Measurements from ENCODE around the gene NRF1. TPM values are rescaled to one million over a fixed set of nuclear protein-coding genes. Genes with fewer than 3 reads are reported as not detected.

NRF1 gene
- total RNA-seq, 1 donor from 2014 or later = 6.6 TPM

DNA sequence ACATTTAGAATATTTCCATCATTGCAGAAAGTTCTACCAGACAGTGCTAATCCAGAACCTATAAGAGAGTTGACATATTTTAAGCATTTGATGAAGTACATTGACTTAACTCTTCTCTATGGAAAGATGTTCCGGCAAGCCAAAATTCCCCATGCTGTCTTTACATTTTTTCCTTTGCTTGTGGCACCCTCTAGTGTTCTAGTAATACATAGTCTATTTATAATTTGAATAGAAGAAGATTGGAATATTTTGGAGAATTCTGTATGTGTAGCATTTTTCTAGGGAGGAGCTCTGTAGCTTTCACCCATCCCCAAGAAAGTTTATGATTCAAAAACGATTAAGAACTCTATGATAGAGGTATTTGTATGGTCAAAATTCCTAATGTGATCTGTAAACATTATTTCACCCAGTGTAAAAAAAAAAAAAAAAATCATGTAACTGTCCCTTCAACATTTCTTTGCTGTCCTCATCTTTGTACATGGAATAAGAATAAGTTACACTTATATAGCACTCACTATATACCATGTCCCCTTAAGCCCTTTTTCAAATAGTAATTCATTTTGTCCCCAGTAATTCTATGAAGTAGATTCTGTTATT, 33.2 kb downstream of the NRF1 start:
- no peak overlapping the region for H3K4me3 ChIP-seq (ENCODE audit: low read depth, low read length)
- TF ChIP-seq, protein P1, sequence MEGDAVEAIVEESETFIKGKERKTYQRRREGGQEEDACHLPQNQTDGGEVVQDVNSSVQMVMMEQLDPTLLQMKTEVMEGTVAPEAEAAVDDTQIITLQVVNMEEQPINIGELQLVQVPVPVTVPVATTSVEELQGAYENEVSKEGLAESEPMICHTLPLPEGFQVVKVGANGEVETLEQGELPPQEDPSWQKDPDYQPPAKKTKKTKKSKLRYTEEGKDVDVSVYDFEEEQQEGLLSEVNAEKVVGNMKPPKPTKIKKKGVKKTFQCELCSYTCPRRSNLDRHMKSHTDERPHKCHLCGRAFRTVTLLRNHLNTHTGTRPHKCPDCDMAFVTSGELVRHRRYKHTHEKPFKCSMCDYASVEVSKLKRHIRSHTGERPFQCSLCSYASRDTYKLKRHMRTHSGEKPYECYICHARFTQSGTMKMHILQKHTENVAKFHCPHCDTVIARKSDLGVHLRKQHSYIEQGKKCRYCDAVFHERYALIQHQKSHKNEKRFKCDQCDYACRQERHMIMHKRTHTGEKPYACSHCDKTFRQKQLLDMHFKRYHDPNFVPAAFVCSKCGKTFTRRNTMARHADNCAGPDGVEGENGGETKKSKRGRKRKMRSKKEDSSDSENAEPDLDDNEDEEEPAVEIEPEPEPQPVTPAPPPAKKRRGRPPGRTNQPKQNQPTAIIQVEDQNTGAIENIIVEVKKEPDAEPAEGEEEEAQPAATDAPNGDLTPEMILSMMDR (conservative IDR thresholded peaks at IDR 0.05; ENCODE audit: low read depth, low read length) = peak; percentile 58
- DNase-seq (ENCODE audit: low read depth) = no peak

DNA sequence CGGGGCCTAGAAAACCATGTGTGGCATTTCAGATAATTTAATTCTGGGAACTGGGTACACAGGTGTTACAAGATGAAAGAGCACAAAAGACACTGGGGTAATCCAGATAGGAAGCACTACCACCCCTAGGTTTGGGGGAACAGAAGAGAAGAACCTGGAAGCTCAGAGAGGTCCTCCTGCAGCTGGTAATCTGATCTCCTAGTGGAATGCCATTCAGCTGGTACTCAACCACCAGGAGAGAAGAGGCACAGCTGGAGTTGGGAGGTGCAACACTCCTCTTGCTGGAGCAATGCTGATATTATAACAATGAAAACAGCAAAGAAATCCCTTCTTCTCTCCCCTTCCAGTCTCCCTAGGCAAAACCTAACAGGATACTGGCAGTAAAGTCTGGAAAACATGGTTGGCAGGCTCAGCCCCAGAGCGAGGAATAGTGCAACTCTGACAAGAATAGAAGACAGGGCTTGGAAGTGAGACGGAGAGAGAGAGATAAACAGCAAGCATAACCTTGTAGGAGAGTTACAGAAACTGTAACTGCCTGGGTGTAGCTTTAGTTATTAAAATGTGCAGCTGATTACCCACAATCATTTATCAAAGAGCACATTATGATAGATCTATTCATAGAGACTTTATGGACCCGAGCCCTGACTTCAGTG, 35.0 kb downstream of the NRF1 start:
- TF ChIP-seq, protein P1 (conservative IDR thresholded peaks at IDR 0.05; ENCODE audit: low read depth, low read length) = no peak
- DNase-seq (ENCODE audit: low read depth) = no peak
- H3K4me3 ChIP-seq (ENCODE audit: low read depth, low read length) = no peak overlapping the region

DNA sequence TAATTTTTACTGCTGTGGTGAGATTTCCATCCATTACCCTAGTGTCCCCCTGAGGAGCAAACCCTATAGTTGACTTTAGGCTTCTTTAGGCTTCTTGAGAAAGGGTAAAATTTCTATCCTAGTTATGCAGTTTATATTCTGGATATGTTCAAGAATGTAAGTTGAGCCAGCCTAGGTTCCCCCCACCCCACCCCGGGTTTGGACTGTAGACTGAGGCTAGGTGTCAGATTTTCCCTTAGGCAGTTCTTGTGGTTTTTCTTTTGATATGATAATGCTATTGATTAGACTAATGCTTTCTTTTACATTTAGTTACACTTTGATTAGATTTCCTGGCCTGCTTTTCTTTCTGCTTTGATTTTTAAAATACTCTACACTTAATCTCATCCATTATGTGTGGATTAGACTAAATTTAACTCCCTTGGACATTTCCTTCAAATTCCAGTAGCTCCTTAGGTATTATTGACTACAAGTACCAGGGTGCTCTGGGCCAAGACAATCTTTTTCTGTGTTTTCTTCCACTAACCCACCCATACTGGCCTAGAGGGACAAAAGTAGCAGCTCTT, 37.7 kb downstream of the NRF1 start:
- DNase-seq (ENCODE audit: low read depth) = no peak
- H3K4me3 ChIP-seq (ENCODE audit: low read depth, low read length) = no peak overlapping the region
- TF ChIP-seq, protein P1 (conservative IDR thresholded peaks at IDR 0.05; ENCODE audit: low read depth, low read length) = no peak

DNA sequence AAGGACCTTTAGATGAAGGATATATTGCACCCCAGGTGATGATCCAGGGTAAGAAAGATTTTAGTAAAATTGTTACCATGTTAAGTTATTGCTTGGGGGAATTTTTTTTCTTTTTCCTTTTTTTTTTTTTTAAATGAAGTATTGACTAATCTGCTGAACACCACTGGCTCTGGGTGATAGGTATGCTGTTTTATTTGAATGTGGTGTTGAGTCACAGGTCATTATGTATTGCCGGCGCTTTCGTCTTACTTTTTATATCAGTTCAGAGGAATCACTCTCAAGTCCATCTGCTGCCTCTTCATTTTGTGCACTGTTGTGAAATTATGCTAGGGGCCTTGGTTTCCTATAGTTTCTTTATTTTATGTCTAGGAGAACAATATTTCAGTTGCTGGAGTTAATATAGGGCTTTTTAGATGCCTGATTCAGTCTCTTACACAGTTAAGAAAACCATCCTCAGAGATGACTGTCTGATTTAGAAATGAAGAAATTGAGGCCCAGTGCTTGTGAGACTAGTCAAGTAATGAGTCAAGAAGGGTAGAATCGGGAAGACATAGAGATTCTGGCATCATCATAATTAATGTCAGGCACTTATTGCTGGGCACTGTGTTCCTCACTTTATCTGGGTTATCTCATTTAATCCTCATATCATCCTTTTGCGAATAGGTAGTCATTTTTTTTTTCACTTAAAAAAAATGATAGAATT, 38.7 kb downstream of the NRF1 start:
- TF ChIP-seq, protein P1 (conservative IDR thresholded peaks at IDR 0.05; ENCODE audit: low read depth, low read length) = no peak
- no peak overlapping the region for H3K4me3 ChIP-seq (ENCODE audit: low read depth, low read length)
- DNase-seq (ENCODE audit: low read depth) = no peak

DNA sequence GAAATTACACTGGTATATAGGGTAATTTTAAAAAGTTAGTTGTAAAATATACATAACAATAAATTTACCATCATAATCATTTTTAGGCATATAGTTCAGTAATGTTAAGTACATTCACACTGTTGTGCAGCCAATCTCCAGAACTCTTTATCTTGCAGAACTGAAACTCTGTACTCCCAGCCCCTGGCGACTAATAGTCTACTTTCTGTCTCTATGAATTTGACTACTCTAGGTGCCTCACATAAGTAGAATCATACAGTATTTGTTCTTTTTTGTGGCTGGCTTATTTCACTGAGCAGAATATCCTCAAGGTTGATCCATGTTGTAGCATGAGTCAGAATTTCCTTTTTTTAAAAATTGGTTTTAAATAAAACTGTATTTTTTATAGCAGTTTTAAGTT, 41.4 kb downstream of the NRF1 start:
- no peak for DNase-seq (ENCODE audit: low read depth)
- no peak overlapping the region for H3K4me3 ChIP-seq (ENCODE audit: low read depth, low read length)
- TF ChIP-seq, protein P1 (conservative IDR thresholded peaks at IDR 0.05; ENCODE audit: low read depth, low read length) = no peak

DNA sequence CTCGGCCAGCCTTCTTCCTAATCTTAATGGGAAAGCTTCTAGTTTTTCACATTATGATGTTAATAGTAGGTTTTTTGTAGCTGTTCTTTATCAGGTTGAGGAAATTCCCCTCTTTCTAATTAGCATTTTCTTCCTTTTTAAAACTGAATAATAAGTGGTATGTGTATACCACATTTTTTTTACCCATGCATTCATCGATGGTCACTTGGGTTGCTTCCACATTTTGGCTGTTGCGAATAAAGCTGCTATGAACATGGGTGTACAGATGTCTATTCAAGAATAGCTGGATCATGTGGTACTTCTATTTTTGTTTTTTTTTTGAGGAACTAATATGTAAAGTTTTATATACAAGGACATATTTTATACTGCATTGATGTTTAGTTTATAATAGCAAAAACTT, 44.3 kb downstream of the NRF1 start:
- no peak overlapping the region for H3K4me3 ChIP-seq (ENCODE audit: low read depth, low read length)

More for the DNA sequence above, 44.3 kb downstream of the NRF1 start:
- TF ChIP-seq, protein P1 (conservative IDR thresholded peaks at IDR 0.05; ENCODE audit: low read depth, low read length) = no peak
- DNase-seq (ENCODE audit: low read depth) = no peak
